NT2/D1 (cell line): Measurements from ENCODE around the gene ASZ1.

ENCODE experiments used
- SUZ12 ChIP-seq: IDR thresholded peaks from 2 replicates; pipeline ENCODE4 v1.6.1; 2011; ENCODE audit not compliant: insufficient read length, insufficient read depth; ENCODE audit errors: extremely low read depth
- YY1 ChIP-seq: IDR thresholded peaks from 2 replicates; pipeline ENCODE4 v1.6.1; 2011; ENCODE audit not compliant: insufficient read length, insufficient read depth
- ZNF274 ChIP-seq: IDR thresholded peaks from 2 replicates; pipeline ENCODE4 v1.6.1; 2011; ENCODE audit warnings: mild to moderate bottlenecking, low read depth, low read length

DNA sequence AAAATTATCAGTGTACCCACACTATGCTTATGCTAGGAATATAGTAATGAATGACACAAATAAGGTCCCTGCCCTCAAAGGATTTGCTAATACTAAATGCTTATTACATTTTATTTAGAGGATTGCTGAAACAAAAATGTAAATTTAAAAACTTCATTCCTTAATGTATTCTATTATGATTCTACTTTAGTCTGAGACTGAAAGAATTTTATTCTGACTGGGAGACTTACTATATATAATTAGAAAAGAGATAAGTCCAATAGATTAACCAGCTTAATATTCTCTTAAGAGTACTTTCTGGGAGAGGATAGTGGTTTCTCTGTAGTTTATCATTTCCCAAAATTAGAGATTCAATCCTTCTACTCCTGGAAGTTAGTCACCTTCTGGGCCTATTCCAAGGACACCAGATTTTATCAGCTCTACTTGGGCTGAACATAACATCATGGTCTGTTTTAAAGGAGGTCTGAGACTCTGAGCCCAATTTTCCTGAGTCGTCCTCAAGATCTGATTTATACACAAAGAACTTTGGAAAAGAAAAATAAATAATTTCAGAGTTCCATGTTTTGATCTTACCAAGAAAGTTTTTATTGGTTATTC, 41.1 kb downstream of the ASZ1 start:
- no peak for TF ChIP-seq ZNF274
- TF ChIP-seq YY1: no peak
- TF ChIP-seq SUZ12: no peak
